DOHH2 (cell line): Measurements from ENCODE around the gene CTTN.

Experiments
- H3F3A ChIP-seq: fragments of 200-600 bp; sonication (generic), shearing (Covaris generic); 2 replicates; pipeline ENCODE4 v1.6.0; 2016; ENCODE audit warnings: antibody characterized with exemption, mild to moderate bottlenecking; ENCODE audit not compliant: control insufficient read depth, insufficient read depth
- H3K27ac ChIP-seq: fragments of 200-600 bp; sonication (generic); 2 replicates; pipeline ENCODE4 v1.5.1; 2014; ENCODE audit warnings: low read depth, mild to moderate bottlenecking, low read length, moderate library complexity
- H3K27me3 ChIP-seq: fragments of 200-600 bp; sonication (generic); 2 replicates; pipeline ENCODE4 v1.6.1; 2014; ENCODE audit warnings: mild to moderate bottlenecking, low read length, mixed read lengths; ENCODE audit not compliant: control insufficient read depth
- H3K36me3 ChIP-seq: fragments of 200-600 bp; sonication (generic); 2 replicates; pipeline ENCODE4 v1.6.1; 2014; ENCODE audit warnings: mild to moderate bottlenecking, low read length, moderate library complexity, mixed read lengths; ENCODE audit not compliant: control insufficient read depth
- H3K4me1 ChIP-seq: fragments of 200-600 bp; sonication (generic); 2 replicates; pipeline ENCODE4 v1.6.1; 2014; ENCODE audit warnings: mild to moderate bottlenecking, low read length, mixed read lengths; ENCODE audit not compliant: control insufficient read depth
- H3K4me2 ChIP-seq: fragments of 200-600 bp; sonication (generic); 2 replicates; pipeline ENCODE4 v1.6.0; 2014; ENCODE audit warnings: mild to moderate bottlenecking, low read length, moderate library complexity
- H3K4me3 ChIP-seq: fragments of 200-600 bp; sonication (generic); 2 replicates; pipeline ENCODE4 v1.5.1; 2014; ENCODE audit warnings: mild to moderate bottlenecking, low read length, mixed read lengths
- H3K79me2 ChIP-seq: fragments of 200-600 bp; sonication (generic); 2 replicates; pipeline ENCODE4 v1.6.1; 2014; ENCODE audit warnings: mild to moderate bottlenecking, low read length, mixed read lengths; ENCODE audit not compliant: control insufficient read depth
- H3K9me2 ChIP-seq: fragments of 200-600 bp; sonication (generic); replicated peaks from 2 replicates; pipeline ENCODE4 v1.6.1; 2014; ENCODE audit warnings: mild to moderate bottlenecking, low read length, mixed read lengths; ENCODE audit not compliant: control insufficient read depth
- H3K9me3 ChIP-seq: fragments of 200-600 bp; sonication (generic); 2 replicates; pipeline ENCODE4 v1.6.1; 2014; ENCODE audit warnings: antibody characterized with exemption, low read length, mixed read lengths; ENCODE audit not compliant: control insufficient read depth, insufficient read depth
- H4K20me1 ChIP-seq: fragments of 200-600 bp; sonication (generic); 2 replicates; pipeline ENCODE4 v1.6.0; 2014; ENCODE audit warnings: low read depth, mild to moderate bottlenecking, antibody characterized with exemption, low read length, moderate library complexity; ENCODE audit not compliant: control insufficient read depth, insufficient read depth
- CTCF ChIP-seq: fragments of 200-600 bp; sonication (generic); IDR thresholded peaks from one replicate; pipeline ENCODE4 v1.5.1; 2014; ENCODE audit warnings: antibody characterized with exemption, mild to moderate bottlenecking, low read depth, low read length; ENCODE audit not compliant: poor library complexity, severe bottlenecking
- EZH2phosphoT487 ChIP-seq: fragments of 200-600 bp; sonication (generic); IDR thresholded peaks from 2 replicates; pipeline ENCODE4 v1.6.1; 2017; ENCODE audit warnings: borderline replicate concordance, mild to moderate bottlenecking, antibody characterized with exemption, low read length, moderate library complexity, mixed read lengths

CTTN gene

GRCh38 chr11:70435765-70436500 is 37.6 kb downstream of the CTTN start:
- H3K4me3 ChIP-seq: no peak overlapping the region
- H3K27ac ChIP-seq: no peak overlapping the region
- peaks cover 38% of the 10 kb centered on the region for H3K4me1 ChIP-seq
- TF ChIP-seq EZH2phosphoT487 (no peak), CTCF (no peak)
- no peaks in the 10 kb centered on the region for H3K9me2 ChIP-seq
- no peaks in the 10 kb centered on the region for H4K20me1 ChIP-seq
- no peaks in the 10 kb centered on the region for H3K79me2 ChIP-seq
- peaks cover 26% of the 10 kb centered on the region for H3K27me3 ChIP-seq
- H3K9me3 ChIP-seq: no peaks in the 10 kb centered on the region
- no peaks in the 10 kb centered on the region for H3F3A ChIP-seq
- H3K36me3 ChIP-seq: no peaks in the 10 kb centered on the region
- no peak overlapping the region for H3K4me2 ChIP-seq

GRCh38 chr11:70436501-70436860 is 38.2 kb downstream of the CTTN start:
- no peak for TF ChIP-seq EZH2phosphoT487
- no peak for TF ChIP-seq CTCF
- H3K4me2 ChIP-seq: peak overlapping the region; percentile 45
- no peaks in the 10 kb centered on the region for H3F3A ChIP-seq
- no peaks in the 10 kb centered on the region for H3K79me2 ChIP-seq
- peaks cover 38% of the 10 kb centered on the region for H3K4me1 ChIP-seq
- H4K20me1 ChIP-seq: no peaks in the 10 kb centered on the region
- no peaks in the 10 kb centered on the region for H3K9me2 ChIP-seq
- no peak overlapping the region for H3K27ac ChIP-seq
- H3K4me3 ChIP-seq: 0 out of 2 replicates have a peak overlapping the region, but pooled peaks have one; percentile 11
- no peaks in the 10 kb centered on the region for H3K9me3 ChIP-seq
- no peaks in the 10 kb centered on the region for H3K36me3 ChIP-seq
- H3K27me3 ChIP-seq: peaks cover 26% of the 10 kb centered on the region

GRCh38 chr11:70437111-70437784 is 38.9 kb downstream of the CTTN start:
- no peak for TF ChIP-seq EZH2phosphoT487
- no peak for TF ChIP-seq CTCF
- Histone ChIP-seq H3K36me3 (no peaks in the 10 kb centered on the region), H3K4me3 (0 out of 2 replicates have a peak overlapping the region, but pooled peaks have one; percentile 11), H3K9me2 (no peaks in the 10 kb centered on the region), H3K79me2 (no peaks in the 10 kb centered on the region), H3K4me2 (peak overlapping the region; percentile 45), H4K20me1 (no peaks in the 10 kb centered on the region), H3K27ac (peak overlapping the region; percentile 44; the same call in 1 of the 2 replicates), H3F3A (no peaks in the 10 kb centered on the region), H3K9me3 (no peaks in the 10 kb centered on the region), H3K4me1 (peaks cover 38% of the 10 kb centered on the region), H3K27me3 (peaks cover 26% of the 10 kb centered on the region)
